Uterus (tissue), 2 donors: ENCODE measurements around the gene JARID2.

ENCODE experiments used
- POLR2A ChIP-seq, 2 donors: fragments of 450-650 bp; IDR thresholded peaks; one replicate each; pipeline ENCODE4 v1.6.1; 2016; ENCODE audit warnings: antibody characterized with exemption in 2 of 2, mild to moderate bottlenecking in 1 of 2, moderate library complexity in 1 of 2
- TF ChIP-seq, protein P1 (sequence below), 4 experiments: fragments of 200-600 bp in 2 of 4; fragments of 450-650 bp in 2 of 4; sonication (generic) in 2 of 4; IDR thresholded peaks; one replicate each; pipeline ENCODE4 v1.5.1; 2016 to 2019; ENCODE audit warnings: antibody characterized with exemption in 4 of 4, mild to moderate bottlenecking in 2 of 4, moderate library complexity in 1 of 4

- TF ChIP-seq POLR2A (IDR thresholded peaks at IDR 0.05), result no peak
- TF ChIP-seq, protein P1, sequence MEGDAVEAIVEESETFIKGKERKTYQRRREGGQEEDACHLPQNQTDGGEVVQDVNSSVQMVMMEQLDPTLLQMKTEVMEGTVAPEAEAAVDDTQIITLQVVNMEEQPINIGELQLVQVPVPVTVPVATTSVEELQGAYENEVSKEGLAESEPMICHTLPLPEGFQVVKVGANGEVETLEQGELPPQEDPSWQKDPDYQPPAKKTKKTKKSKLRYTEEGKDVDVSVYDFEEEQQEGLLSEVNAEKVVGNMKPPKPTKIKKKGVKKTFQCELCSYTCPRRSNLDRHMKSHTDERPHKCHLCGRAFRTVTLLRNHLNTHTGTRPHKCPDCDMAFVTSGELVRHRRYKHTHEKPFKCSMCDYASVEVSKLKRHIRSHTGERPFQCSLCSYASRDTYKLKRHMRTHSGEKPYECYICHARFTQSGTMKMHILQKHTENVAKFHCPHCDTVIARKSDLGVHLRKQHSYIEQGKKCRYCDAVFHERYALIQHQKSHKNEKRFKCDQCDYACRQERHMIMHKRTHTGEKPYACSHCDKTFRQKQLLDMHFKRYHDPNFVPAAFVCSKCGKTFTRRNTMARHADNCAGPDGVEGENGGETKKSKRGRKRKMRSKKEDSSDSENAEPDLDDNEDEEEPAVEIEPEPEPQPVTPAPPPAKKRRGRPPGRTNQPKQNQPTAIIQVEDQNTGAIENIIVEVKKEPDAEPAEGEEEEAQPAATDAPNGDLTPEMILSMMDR (IDR thresholded peaks at IDR 0.05), result no peak
Measured at GRCh38 chr6:15340105-15340601, 94.3 kb downstream of the JARID2 start.
